ENCODE results near the gene FTO. TPM values are rescaled to one million over a fixed set of nuclear protein-coding genes. Genes with fewer than 3 reads are reported as not detected.

Gene FTO
- total RNA-seq, 1 donor from 2014 or later: 110 TPM

DNA sequence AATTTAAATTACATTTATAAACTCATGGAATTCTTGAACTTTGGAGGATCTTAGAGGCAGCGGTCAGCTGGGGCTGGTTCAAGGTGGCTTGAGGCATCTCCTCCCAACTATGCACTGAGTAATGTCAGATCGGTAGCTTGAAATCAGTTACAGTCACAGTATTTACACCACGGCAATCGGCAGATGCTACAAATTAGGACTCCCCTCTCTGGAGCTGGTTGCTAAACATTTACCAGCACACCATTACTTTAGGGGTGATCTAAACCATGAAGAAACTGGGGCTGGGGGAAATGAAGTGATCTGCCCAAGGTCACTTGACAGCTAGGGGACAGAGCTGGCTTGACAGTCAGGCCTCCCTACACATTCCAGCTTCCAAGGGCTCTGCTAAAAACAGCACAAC, 445.0 kb downstream of the FTO start:
- no peaks in the 10 kb centered on the region for H3K36me3 ChIP-seq
- no peaks in the 10 kb centered on the region for H3K27me3 Mint-ChIP-seq (ENCODE audit: insufficient read depth, low read depth)
- H3K4me3 ChIP-seq: no peak overlapping the region
- H3K27me3 ChIP-seq: no peaks in the 10 kb centered on the region
- H3K4me3 Mint-ChIP-seq: no peak overlapping the region
- no peak overlapping the region for H2AFZ ChIP-seq (replicated peaks)
- H3K4me1 ChIP-seq: peaks cover 3% of the 10 kb centered on the region
- H3K36me3 Mint-ChIP-seq: no peaks in the 10 kb centered on the region
- H3K27ac ChIP-seq: no peak overlapping the region
- H3F3A ChIP-seq (ENCODE audit: low read depth): no peaks in the 10 kb centered on the region
- no peak overlapping the region for H3K9ac ChIP-seq
- no peaks in the 10 kb centered on the region for H4K20me1 ChIP-seq (ENCODE audit: low read depth)
- H3K4me1 Mint-ChIP-seq: peaks cover 6% of the 10 kb centered on the region
- H3K9me3 Mint-ChIP-seq: peaks cover 8% of the 10 kb centered on the region
- no peaks in the 10 kb centered on the region for H3K9me3 ChIP-seq (ENCODE audit: low read depth)
- H3K79me2 ChIP-seq (ENCODE audit: low read depth): no peaks in the 10 kb centered on the region
- TF ChIP-seq EZH2 (IDR thresholded peaks at IDR 0.05): no peak
- TF ChIP-seq, protein P1, sequence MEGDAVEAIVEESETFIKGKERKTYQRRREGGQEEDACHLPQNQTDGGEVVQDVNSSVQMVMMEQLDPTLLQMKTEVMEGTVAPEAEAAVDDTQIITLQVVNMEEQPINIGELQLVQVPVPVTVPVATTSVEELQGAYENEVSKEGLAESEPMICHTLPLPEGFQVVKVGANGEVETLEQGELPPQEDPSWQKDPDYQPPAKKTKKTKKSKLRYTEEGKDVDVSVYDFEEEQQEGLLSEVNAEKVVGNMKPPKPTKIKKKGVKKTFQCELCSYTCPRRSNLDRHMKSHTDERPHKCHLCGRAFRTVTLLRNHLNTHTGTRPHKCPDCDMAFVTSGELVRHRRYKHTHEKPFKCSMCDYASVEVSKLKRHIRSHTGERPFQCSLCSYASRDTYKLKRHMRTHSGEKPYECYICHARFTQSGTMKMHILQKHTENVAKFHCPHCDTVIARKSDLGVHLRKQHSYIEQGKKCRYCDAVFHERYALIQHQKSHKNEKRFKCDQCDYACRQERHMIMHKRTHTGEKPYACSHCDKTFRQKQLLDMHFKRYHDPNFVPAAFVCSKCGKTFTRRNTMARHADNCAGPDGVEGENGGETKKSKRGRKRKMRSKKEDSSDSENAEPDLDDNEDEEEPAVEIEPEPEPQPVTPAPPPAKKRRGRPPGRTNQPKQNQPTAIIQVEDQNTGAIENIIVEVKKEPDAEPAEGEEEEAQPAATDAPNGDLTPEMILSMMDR (IDR thresholded peaks at IDR 0.05): no peak
- no peak for TF ChIP-seq EZH2phosphoT487 (IDR thresholded peaks at IDR 0.05)
- no peak overlapping the region for H3K4me2 ChIP-seq
- no peak overlapping the region for H3K27ac Mint-ChIP-seq
- no peak for DNase-seq (ENCODE audit: low spot score)

DNA sequence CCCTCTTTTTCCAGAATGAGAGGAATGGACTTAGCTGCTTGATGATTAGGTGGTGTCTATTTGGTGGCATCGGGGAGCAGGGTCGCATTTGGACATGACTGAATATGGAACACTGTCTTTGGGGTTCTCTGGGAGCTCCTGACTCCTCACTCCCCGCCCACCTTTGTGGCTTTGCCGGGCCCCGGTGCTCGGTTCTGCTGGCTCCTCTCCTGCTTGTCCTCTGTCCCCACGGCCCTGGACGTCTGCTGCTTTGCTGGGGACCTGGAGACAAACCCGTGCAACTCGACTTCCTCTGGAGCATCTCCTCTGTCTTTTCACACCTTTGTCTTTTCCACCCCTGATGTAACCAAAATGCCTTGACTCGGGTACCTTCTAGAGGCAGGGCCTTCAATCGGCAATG, 446.9 kb downstream of the FTO start:
- H3K4me3 Mint-ChIP-seq: no peak overlapping the region
- no peak overlapping the region for H3K27ac ChIP-seq

DNA sequence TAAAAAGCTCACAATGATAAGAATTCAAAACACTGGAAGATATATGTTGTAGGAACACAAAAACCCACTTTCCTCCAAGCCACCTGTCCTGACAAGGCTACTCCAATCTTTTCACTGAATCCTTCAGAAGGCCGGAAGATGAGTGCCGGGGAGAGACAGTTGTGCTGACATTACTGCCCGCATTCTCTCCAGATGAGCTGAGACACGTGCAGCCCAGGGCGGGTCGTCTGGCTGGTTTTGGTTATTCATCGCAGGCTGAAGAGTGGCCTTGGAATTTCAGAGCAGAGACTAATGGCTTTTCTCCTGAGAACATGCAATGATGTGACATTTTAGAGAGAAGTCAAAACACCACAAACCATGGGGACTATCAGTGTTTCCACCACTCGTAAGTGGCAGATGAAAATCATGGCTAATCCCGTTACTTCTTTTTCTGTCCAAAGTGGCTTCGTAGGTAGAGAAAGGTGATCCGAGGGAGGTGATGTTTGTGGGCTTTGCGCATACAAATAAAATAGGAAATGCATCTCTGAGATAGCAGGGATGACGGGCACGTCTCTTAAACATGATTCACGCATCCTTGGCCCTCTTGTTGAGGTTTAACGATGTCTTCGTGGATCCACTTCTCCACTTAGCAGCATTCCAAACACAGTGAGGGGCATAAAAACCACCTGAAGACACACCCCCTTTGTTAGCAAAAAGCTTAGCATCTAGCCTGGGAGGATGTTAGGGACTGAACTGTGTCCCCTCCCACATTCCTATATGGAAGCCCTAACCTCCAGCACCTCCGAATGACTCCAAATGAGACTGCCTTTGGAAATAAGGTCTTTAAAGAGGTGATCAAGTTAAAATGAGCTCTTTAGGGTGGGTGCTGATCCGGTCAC, 448.6 kb downstream of the FTO start:
- Histone ChIP-seq H3K4me3 (no peak overlapping the region), H3K36me3 (no peaks in the 10 kb centered on the region), H3K9ac (no peak overlapping the region), H3K4me1 (no peaks in the 10 kb centered on the region), H3K27me3 (no peaks in the 10 kb centered on the region), H3K9me3 (ENCODE audit: low read depth) (no peaks in the 10 kb centered on the region), H3K27ac (no peak overlapping the region), H2AFZ (replicated peaks) (no peak overlapping the region), H3K4me2 (no peak overlapping the region), H3F3A (ENCODE audit: low read depth) (no peaks in the 10 kb centered on the region), H3K79me2 (ENCODE audit: low read depth) (no peaks in the 10 kb centered on the region), H4K20me1 (ENCODE audit: low read depth) (no peaks in the 10 kb centered on the region)
- Mint-ChIP-seq H3K4me1 (peaks cover 3% of the 10 kb centered on the region), H3K27ac (no peak overlapping the region), H3K27me3 (ENCODE audit: insufficient read depth, low read depth) (peaks cover 18% of the 10 kb centered on the region), H3K9me3 (peaks cover 15% of the 10 kb centered on the region), H3K4me3 (no peak overlapping the region), H3K36me3 (no peaks in the 10 kb centered on the region)
- TF ChIP-seq EZH2phosphoT487 (IDR thresholded peaks at IDR 0.05) (no peak), EZH2 (IDR thresholded peaks at IDR 0.05) (no peak)
- TF ChIP-seq, protein P1 (IDR thresholded peaks at IDR 0.05): no peak
- peak; percentile 45 for DNase-seq (ENCODE audit: low spot score)

More for the DNA sequence above, 446.9 kb downstream of the FTO start:
- no peak for TF ChIP-seq EZH2phosphoT487 (IDR thresholded peaks at IDR 0.05)
- TF ChIP-seq, protein P1 (IDR thresholded peaks at IDR 0.05): no peak
- TF ChIP-seq EZH2 (IDR thresholded peaks at IDR 0.05): no peak
- peaks cover 7% of the 10 kb centered on the region for H3K27me3 Mint-ChIP-seq (ENCODE audit: insufficient read depth, low read depth)
- Histone ChIP-seq H4K20me1 (ENCODE audit: low read depth) (no peaks in the 10 kb centered on the region), H3K79me2 (ENCODE audit: low read depth) (no peaks in the 10 kb centered on the region), H3K27me3 (no peaks in the 10 kb centered on the region), H3K9ac (no peak overlapping the region), H3F3A (ENCODE audit: low read depth) (no peaks in the 10 kb centered on the region), H3K4me2 (no peak overlapping the region), H3K4me3 (no peak overlapping the region), H2AFZ (replicated peaks) (no peak overlapping the region), H3K36me3 (no peaks in the 10 kb centered on the region), H3K4me1 (no peaks in the 10 kb centered on the region), H3K9me3 (ENCODE audit: low read depth) (no peaks in the 10 kb centered on the region)
- H3K4me1 Mint-ChIP-seq: peaks cover 3% of the 10 kb centered on the region
- H3K9me3 Mint-ChIP-seq: peaks cover 8% of the 10 kb centered on the region
- no peaks in the 10 kb centered on the region for H3K36me3 Mint-ChIP-seq
- H3K27ac Mint-ChIP-seq: no peak overlapping the region
- DNase-seq (ENCODE audit: low spot score): no peak
